NCI-H2029 treated with DMSO at 0.1 percent for 48 hours (cell line): ENCODE measurements around the gene AP3S1.

Experiments
- DNase-seq: peaks from one replicate; lab custom pipeline; 2025; lab: John Stamatoyannopoulos, UW

Gene AP3S1

DNA sequence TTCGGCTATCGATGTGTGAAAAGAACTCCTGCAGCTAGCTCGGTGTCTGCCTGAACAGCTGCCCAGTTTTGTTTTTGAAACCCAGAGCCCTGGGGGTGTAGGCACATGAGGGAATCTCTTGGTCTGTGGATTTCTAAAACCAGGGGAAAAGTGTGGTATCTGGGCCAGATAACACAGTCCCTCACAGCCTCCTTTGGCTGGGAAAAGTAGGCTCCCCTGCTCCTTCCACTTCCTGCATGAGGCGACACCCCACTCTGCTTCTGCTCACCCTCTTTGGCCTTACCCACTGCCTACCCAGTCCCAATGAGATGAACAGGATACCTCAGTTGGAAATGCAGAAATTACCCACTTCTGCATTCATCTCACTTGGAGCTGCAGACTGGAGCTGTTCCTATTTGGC, 15.8 kb upstream of the AP3S1 start:
- DNase-seq = no peak

DNA sequence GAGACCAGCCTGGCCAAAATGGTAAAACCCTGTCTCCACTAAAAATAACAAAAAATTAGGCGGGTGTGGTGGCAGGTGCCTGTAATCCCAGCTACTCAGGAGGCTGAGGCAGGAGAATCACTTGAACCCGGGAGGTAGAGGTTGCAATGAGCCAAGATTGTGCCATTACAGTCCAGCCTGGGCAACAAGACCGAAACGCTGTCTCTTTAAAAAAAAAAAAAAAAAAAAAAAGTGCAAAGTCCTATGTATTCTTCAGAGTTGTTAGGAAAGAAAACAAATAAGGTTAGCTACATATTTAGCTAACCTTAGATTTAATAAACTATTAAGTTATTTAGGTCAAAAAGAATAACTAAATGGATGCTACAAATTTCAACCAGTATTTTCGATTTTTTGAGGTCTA, 11.8 kb upstream of the AP3S1 start:
- DNase-seq = no peak

DNA sequence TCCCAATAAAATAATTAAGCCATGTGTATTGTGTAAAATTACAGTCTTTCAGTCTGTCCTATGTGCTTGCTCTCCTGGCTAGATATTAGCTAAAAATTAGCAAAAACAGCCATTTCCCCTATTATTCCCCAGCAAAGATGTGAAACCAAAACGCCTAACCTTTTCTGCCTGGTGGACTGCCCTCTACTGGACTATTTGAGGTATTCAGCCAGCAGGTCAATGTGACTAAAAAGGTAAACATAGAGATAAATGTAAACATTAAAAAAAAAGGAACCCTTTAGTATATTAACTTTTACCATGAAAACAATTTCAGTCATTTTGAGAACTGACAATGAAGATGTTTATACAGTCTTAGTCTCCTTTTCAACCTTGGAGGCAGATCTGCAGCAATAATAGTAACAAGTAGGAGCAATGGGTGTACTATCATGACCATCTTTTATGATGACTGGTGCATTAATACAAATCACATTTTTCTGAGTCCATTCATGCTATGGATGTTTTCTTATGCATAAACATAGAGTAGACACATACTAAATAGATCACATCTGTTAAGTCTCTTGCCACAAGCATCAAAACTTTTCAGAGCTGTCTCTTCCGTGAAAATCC, 10.5 kb upstream of the AP3S1 start:
- DNase-seq = no peak

DNA sequence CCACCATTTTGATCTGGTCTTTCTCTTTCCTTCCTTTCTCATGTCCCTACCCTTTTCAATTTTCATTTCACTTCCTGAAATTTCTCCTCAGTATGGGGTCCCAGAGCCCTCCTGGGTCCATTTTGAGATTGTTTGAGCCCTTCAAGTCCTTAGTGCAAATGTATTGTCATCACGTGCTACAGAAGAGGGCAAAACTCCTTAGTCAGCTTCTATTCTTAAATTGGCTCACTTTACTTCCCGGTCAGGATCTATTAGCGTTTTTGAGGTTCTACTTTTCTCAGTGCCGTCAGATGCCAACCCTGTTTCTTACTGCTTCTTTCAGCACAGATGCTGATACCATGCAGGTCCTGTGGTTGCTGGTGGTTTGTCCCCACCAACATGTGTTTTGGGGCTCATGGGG, 6.3 kb upstream of the AP3S1 start:
- DNase-seq = no peak

DNA sequence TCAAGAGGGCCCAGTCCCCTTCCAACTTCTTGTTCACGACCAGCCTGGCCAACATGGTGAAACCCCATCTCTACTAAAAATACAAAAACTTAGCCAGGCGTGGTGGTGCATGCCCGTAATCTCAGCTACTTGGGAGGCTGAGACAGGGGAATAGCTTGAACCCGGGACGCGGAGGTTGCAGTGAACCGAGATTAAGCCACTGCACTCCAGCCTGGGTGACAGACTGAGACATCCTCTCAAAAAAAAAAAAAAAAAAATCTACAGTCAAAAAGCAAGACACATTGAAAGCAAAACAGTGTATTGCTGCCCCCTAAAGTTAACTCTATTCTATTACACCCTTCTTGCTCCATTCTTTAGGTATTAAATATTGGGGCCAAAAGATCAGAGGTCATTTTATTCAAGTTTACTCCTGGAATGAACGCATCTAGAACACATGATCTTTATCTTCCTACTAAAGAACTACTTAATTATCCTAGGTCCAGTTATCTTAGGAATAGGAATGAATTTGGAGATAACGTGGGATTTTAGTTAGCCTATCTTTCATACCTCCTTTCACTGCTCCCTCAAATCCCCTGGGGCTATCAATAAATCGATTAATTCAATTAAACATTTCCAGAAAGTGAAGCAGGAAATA, 2.7 kb upstream of the AP3S1 start:
- no peak for DNase-seq

DNA sequence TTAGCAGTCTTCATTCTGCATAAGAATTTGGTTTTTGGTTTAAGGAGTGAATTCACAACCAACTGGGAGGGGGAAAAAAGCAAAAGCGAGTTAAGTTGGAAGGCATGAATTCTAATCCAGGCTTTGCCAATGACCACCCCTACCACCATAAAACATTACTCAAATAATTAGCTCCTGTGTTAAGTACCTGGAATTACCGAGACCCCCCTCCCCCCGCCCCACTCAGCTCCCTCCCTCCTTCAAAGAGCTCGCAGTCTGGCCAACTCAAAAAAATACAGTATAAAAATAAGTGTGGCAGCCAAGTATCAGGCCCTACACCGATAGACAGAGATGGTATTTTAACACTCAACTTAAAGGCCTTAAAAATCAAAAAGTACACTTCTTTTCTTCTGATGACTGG, 862 bp upstream of the AP3S1 start:
- no peak for DNase-seq

DNA sequence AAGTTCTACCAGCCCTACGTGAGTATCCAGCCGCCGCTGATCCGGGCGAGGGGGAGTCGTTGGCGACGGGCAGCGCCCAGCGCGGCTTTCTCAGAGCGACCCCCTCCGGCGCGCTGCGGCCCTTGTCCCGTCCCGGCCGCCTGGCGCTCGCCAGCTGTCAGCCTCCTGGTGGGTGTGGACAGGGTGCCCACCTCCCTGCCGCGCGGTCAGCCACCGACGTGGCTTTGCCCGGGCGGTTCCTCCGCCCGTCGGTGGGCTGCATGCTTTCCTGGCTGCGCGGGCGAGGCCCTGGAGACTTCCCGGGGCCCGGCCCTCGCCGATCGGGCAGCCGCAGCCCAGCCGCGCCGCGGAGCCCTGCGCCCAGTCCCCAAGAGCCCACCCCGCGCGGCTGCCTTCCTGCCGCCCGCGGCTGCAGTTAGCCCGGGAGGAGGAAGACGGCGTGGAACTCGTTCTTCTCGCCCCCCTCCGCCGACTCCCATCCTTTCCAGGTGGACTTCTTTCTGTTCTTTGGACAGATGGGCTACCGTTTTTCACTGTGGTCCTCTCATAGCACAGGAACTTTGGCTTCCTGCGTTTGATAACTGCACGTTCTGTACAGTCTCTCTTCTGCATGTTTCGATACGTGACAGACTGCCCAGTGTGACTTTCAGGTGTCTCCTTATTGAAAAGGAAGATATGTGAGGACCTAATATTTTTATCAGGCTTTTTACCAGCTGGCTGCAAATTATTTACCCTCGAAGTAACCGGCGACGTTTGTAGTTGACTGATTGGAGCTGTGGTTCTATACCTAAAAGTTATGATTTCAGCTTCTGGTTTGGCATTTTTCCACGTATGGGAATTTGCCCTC, 577 bp downstream of the AP3S1 start:
- no peak for DNase-seq

DNA sequence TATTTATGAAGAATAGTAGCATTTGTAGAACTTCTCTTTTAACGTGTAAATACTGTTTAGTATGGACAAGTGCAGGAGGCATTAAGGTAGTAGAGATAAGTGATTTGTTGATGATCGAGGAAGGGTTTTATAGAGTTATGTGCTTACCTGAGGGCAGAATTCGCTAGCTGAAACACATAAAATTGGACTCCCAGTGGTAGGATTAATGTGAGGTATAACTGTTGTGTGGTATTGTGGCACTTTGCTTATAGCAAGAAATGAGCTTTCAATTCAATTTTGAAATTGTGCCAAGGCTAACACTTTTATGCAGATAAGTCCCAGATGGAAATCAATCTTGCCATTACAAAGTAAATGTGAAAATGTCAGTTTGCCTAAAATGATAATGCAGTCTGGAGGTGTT, 1.2 kb downstream of the AP3S1 start:
- DNase-seq = no peak

DNA sequence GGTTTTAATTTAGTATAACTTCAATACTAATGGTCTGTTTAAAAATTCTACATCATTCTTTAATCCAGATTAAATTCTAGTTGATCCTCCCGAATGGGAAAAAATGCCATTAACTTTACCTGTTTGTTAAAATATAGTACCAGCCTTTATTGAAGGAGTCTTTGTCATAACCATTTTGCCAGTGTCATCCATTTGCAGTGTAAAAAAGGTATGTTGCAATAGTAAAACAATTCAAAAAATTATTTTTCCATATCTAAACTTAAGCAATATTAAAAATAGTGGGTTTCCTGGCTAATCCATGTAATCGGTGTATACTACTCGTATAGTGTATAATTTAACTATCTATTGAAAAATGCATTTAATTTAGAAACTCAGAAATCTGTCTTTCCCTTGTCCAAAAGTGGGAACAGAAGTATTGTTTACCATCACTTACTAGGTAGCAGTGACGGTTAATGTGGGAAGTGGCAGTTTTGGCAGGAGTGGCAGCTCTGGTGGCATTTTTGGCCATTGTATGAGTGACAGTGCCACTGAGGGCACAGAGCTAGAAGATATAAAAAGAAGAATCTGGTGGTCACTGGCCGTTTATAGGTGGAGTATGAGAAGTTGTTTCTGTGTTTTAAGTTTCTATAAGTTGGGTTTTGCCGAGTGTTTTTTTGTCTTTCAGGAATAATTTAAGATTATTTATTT, 1.9 kb downstream of the AP3S1 start:
- DNase-seq = no peak

DNA sequence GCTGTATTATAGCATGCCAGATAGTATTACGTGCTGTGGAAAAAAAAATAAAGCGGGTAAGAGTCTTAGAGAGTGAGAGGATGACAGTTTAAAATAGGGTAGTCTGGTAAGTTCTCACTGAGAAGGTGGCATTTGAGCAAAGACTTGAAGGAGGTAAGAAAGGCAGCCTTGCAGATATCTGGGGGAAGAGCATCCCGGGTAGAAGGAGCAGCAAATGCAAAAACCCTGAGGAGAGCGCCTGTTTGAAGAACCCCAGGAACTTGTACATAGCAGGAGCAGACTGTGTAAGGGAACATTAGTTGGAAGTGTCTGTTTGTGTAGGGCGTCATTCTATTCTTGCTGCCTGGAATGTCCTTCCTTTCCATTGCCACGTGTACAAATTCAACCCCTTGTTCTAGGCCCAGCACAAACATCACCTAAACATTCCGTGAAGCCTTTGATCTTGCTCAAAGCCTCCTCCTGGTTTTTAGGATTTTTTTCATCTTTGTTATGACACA, 2.6 kb downstream of the AP3S1 start:
- no peak for DNase-seq

DNA sequence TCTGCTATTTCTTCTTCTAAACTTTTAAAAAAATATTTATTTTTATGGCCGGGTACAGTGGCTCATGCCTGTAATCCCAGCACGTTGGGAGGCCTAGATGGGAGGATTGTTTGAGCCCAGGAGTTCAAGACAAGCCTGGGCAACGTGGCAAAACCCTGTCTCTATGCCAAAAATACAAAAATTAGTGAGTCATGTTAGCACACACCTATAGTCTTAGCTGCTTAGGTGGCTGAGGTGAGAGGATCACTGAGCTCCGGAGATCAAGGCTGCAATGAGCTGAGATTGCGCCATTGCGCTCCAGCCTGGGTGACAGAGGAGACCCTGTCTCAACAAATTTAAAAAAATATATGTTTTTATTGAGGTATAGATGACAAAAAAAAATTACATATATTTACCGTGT, 5.6 kb downstream of the AP3S1 start:
- DNase-seq = no peak

DNA sequence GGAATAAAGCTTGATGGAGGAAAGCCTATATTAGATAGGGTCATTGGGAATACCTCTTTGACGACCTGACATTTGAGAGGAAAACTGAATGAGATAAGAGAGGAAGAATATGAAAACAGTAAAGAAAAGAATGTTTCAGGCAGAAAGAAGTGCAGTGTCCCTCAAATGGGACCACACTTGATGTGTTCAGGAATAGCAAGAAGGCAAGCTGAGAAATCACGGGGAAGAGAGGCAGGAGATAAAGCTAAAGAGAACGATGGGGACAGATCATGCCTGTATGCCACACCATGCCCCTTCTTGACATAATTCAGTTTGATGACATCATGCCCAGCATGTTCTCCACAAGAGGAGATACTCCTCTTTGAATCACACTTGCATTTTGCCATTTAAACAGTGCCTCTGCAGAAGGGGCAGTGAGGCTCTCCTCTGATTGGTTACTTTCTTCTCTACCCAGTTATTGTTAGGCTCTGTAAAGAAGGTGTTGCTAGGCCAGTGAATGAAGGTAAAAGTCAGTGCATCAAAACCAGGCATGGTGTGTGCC, 7.6 kb downstream of the AP3S1 start:
- no peak for DNase-seq

DNA sequence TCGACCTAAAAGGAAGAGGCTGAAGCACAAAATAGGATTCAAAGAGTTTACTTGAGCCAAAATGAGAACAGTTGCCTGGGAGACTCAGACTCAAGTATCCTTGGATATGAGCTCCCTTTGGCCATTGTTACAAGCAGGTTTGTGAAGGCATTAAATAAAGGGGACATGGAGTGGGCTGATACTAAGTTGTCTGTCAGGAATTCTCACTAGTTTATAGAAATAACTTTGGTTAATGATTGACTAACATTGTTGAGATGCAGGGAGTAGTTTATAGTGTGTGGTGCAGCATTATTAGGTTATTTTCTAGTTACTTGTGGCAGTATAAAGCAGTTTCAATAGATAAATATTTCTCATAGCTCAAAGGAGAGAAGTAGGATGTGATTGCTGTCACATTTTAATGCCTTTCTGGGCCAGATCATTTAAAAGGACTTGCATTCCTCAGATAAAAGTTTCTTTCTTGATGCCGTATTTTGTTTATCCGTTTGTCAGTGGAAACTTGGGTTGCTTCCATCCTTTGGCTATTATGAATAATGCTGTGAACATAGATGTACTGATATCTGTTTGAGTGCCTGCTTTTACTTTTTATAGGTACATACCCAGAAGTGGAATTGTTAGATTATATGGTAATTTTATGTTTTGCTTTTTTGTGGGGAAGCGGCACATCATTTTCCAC, 9.1 kb downstream of the AP3S1 start:
- DNase-seq = no peak

DNA sequence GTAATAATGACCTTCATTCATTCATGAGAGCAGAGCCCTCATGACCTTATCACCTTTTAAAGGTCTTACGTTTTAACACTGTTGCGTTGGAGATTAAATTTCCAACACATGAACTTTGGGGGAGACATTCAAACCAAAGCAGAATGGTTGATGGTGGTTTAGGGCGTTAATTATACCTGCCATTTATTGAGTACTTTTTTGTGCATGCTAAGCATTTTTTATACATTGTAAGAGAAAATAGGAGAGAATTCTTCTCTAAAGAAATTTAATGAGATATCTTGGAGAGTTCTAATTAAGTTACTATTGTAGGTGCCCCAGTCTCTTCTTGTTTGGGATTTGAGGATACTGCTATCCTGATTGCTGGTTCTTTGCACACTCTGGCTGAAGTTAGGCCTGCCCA, 12.4 kb downstream of the AP3S1 start:
- DNase-seq = no peak

DNA sequence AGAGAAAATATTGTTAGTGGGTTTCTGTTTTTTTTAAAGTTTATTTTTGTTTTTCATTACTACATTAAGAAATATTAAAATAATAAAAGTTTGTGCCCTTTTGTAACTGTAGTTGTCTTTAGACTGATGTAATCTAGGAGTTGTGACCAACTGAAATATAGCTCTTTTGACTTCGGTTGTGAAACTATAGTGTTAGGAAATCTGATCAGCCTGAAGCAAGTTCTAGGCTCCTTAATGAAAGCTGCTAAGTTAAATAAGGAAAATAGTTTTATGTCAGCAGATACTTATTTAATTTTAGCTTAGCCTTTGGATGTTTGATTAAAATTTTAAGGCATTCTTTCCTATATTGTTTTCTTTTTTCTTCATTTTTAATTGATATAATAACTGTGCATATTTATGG, 14.2 kb downstream of the AP3S1 start:
- no peak for DNase-seq

DNA sequence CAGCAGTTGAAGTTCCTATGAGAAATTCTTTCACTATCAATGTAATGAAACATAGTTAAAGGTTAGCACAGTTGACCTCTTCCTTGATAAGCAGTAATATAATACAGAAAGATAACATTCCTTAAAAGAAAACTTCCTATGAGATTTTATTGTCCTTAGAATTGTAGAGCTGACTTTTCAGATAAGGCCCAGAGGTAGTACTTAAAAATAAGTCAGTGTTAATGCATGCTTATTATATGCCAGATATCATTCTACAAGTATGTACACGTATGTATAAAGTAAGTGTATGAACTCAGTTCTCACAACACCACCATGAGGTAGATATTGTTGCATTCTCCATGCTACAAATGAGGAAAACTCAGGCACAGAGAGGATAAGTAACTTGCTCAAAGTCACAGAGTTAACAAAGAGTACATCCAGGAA, 15.3 kb downstream of the AP3S1 start:
- no peak for DNase-seq

DNA sequence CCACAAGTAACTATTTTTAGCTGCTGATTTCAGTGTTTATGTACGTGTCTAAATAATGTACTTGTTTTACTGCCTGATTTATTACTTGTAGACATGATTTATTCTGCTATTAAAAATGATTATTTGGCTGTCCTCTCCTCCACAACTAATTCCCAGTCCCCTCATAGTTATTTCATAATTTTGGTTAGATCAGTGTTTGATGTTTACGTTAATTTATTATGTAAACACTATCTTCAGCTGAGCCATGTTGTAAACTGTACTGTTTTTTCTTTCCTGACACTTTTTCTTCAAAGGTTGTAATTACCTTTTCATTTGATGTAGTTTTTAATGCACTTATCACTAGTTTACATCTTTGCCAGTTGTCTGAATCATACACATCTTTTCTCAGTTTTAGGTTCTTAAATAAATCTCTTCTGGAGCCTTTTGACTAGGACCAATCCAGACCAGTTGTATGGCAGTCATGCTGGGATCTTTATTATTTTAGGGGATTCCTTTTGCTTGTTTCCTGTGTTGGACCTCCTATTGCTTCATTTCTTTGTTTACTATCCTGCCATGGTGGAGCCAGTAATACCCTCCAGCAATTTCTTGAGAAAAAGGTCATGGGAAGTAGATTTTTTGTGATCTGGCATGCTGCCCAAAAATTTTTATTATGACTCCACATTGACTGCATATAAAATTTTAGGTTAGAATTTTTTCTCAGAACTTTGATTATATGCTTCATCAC, 16.1 kb downstream of the AP3S1 start:
- no peak for DNase-seq

DNA sequence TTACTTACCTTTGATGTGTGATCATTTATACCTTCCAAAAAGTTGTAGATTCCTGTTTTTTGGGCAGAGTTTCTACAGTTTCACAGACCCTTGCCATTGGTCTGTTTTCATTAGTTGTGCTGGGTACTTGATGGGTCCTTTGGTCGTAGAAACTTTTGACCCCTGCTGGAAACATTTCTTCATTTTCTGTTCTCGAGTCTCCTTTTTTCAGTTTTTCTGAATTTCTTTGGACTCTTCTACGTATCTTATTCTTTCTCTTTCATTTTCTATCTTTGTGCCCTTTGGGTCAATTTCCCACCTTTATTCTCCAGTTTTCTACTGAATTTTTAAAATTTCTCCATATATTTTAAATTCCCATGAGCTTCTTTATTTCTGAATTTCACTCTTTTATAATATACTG, 16.7 kb downstream of the AP3S1 start:
- DNase-seq = no peak

DNA sequence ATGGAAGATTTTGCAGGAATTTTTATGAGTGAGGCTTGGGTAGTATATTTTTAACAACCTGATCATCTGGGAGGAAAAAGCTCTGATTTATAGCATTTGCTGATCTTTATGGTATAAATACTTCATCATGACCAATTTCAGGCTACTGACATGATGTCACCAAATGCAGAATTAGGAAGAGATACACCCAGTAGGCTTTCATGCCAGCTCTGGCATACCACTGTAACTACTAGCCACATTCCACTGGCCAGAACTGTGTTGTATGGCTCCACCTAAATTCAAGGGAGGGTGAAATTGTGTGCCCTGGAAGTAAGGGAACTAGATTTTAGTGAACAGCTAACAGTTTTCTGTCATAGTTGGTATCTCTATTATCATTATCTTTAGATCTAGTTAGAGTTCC, 17.6 kb downstream of the AP3S1 start:
- DNase-seq = no peak

DNA sequence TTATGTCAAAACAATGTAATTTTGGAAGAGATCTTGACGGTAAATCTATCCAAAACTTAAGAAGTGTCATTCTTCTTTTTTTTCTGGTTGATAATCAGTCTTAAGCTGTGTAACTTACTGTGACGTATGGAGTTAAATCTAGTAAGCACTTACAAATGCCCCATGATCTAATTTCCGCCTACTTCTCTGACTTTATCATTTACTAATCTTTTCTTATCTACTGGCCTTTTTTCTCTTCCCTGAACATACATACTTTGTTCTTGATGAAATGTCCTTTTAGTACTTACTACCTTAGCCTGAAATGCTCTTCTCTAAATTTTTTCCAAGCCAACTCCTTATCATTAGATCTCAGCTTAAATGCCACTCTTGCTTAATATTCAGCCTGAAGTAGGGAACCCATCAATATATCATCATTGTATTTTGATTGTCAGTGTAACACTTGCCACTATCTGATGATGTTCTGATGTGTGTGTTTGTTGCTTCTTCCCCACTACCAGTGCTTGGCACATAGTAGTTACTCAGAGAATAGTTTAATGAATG, 27.6 kb downstream of the AP3S1 start:
- DNase-seq = no peak

DNA sequence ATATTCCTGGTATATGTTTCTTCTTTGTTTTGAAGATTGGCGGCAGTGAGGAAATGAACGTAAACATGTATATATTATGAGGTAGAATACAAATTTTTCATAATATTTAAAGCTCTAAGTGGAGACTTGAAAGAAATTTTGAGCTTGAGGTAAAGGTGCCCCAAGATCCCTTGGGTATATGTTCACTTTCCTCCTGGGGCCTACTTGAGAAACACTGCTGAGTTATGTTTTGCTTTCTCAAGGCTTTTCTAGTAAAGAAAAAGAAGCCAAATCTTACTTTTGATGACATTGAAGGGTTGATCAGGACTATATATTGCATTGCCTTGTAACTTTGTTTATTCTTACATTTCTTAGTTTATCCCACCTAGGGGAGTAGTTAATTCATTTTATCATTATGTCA, 30.7 kb downstream of the AP3S1 start:
- no peak for DNase-seq
